ENCODE results near the gene KIF2C.
"Not testable (repeated sequence)": the region's sequence is repeated elsewhere in the genome, so short reads cannot be mapped to it uniquely, and the experiment has no call there.

KIF2C gene

GRCh38 chr1:44720281-44720680, 19.4 kb upstream of the KIF2C start:
- no peak for DNase-seq

- DNase-seq, result no peak
Measured at GRCh38 chr1:44721485-44722361, 17.9 kb upstream of the KIF2C start.

GRCh38 chr1:44723064-44723463, 16.6 kb upstream of the KIF2C start:
- DNase-seq, result no peak

GRCh38 chr1:44723496-44724295, 15.9 kb upstream of the KIF2C start:
- no peak for DNase-seq

GRCh38 chr1:44724296-44724954, 15.2 kb upstream of the KIF2C start:
- no peak for DNase-seq

- no peak for DNase-seq
Measured at GRCh38 chr1:44724955-44725698, 14.5 kb upstream of the KIF2C start.

- DNase-seq, result peak; percentile 96
Measured at GRCh38 chr1:44730741-44731512, 8.7 kb upstream of the KIF2C start, which contains the start of gene RNU5D-1. Gene RNU5D-1 (minus strand): TSS chr1:44731170.

GRCh38 chr1:44733365-44733764, 6.3 kb upstream of the KIF2C start:
- no peak for DNase-seq

- DNase-seq, result no peak
Measured at GRCh38 chr1:44733784-44734183, 5.9 kb upstream of the KIF2C start.

GRCh38 chr1:44735992-44736391, 3.6 kb upstream of the KIF2C start:
- DNase-seq, result no peak

- DNase-seq, result not testable (repeated sequence)
Measured at GRCh38 chr1:44738953-44739306, 707 bp upstream of the KIF2C start.

GRCh38 chr1:44740179-44740617, 561 bp downstream of the KIF2C start:
- no peak for DNase-seq

GRCh38 chr1:44743211-44743610, 3.6 kb downstream of the KIF2C start:
- DNase-seq, result no peak

- DNase-seq, result no peak
Measured at GRCh38 chr1:44747878-44748277, 8.2 kb downstream of the KIF2C start.

GRCh38 chr1:44757420-44757819, 17.8 kb downstream of the KIF2C start:
- DNase-seq, result no peak

- DNase-seq, result no peak
Measured at GRCh38 chr1:44759077-44759476, 19.4 kb downstream of the KIF2C start.

GRCh38 chr1:44760876-44761275, 21.2 kb downstream of the KIF2C start:
- no peak for DNase-seq

GRCh38 chr1:44766421-44766820, 26.8 kb downstream of the KIF2C start:
- DNase-seq, result not testable (repeated sequence)

GRCh38 chr1:44775078-44775929, 35.7 kb downstream of the KIF2C start, which contains the start of gene RPS8:
Gene RPS8 (plus strand): TSS chr1:44775540. CDS start chr1:44775597, 57 bp downstream.
- peak; percentile 64 for DNase-seq

- no peak for DNase-seq
Measured at GRCh38 chr1:44775930-44776729, 36.5 kb downstream of the KIF2C start.
